HG02642 (cell line): ENCODE measurements around the gene MASP2.
"Not testable (repeated sequence)": the region's sequence is repeated elsewhere in the genome, so short reads cannot be mapped to it uniquely, and the experiment has no call there.

Experiments used
- ATAC-seq: cut with Tn5 transposase; IDR thresholded peaks from one replicate; pipeline ENCODE4 v1.9.1; 2021; ENCODE audit warnings: mild to moderate bottlenecking; ENCODE audit not compliant: unreplicated experiment, poor library complexity

The MASP2 gene

DNA sequence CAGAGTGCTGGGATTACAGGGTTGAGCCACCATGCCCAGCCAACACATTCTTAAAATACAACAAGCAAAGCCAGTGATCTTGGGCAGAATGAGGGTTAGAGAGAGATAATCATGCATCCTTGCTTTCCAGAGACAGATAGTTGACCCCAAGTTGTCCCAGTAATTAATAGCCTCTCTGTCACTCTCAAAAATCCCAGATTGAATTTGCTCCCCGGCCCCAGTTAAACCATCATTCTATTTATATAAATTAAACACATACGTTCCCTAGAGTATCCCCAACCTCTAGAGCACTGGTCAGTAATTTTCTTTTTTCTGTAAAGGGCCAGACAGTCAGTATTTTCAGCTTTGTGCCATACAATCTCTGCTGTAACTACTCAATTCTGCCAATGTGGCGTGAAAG is 50.9 kb downstream of the MASP2 start:
- no peak for ATAC-seq

DNA sequence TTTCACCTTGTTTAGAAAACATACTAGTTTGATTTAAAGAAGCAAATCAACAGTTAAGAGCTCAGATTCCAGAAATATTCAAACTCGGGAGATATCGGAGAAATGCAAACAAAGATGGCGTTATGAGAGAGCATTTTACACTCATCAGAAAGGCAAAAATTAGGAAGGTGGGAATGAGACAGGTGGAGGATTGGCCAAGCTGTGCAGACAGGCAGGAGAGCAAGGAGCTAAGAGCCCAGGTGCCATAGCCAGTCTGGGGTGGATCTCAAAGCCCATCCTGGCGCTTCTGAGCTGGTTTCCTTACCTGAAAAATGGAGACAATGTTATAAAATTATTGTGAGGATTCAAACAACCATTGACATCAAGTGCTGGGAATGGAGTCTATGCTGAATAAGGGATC is 54.2 kb downstream of the MASP2 start:
- no peak for ATAC-seq

DNA sequence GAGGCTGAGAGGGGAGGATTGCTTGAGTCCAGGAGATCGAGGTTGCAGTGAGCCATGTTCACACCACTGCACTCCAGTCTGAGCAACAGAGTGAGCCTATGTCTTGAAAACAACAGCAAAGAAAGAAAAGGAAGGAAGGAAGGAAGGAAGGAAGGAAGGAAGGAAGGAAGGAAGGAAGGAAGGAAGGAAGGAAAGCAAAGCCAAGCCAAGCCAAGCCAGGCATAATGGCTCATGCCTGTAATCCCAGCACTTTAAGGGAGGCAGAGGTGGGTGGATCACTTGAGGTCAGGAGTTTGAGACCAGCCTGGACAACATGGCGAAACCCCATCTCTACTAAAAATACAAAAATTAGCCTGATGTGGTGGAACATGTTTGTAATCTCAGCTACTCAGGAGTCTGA is 55.0 kb downstream of the MASP2 start:
- not testable (repeated sequence) for ATAC-seq

DNA sequence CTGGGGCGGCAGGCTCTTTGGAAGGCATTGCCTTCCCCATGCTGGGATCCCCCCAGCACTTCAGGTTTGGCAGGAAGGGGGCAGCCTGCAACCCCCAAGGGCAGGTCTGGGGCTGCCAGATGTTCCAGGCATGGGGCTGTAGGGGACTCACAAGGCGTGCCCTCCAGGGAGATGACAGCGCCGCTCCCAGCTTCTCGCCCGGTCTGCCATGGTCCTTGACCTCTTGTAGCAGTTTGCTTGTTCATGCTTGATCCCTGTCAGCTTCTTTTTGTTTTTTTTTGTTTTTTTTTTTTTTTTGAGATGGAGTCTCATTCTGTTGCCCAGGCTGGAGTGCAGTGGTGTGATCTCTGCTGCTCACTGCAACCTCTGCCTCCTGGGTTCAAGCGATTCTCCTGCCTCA is 56.2 kb downstream of the MASP2 start:
- ATAC-seq = no peak

DNA sequence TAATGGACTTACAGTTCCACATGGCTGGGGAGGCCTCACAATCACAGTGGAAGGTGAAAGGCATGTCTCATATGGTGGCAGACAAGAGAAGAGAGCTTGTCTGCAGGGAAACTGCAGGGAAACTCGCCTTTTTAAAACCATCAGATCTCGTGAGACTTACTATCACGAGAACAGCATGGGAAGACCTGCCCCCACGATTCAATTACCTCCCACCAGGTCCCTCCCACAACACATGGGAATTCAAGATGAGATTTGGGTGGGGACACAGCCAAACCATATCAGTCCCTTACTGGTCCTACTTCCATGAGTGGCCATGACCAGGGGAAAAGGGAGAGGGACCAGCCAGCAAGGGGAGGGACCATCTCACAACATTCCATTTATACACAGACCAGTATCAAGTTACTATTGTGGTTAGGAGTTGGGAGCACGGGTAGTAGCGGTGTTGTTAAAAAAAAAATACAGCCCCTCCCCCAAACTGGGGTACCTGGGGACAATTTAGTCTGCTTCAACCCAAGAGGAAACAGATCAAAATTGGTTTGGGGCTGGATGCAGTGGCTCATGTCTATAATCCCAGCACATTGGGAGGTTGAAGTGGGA is 57.0 kb downstream of the MASP2 start:
- ATAC-seq = not testable (repeated sequence)

DNA sequence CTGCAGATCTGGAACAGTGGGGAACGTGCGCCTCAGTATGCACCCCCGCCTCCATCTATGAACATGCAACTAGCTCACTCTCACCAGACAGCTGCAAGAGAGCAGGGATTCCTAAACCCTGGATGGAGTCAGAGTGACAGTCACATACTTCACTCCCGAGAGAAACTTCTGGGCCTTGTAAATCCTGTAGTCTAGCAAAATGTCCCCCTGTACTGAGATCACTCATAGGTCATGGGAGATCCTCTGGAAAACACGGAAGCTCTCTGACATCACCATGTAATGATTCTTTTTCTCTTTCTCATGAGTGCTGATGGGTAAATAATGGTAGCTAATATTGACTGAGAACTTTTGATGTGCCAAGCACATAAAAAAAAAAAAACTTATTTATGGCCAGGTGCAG is 57.9 kb downstream of the MASP2 start:
- ATAC-seq = no peak

DNA sequence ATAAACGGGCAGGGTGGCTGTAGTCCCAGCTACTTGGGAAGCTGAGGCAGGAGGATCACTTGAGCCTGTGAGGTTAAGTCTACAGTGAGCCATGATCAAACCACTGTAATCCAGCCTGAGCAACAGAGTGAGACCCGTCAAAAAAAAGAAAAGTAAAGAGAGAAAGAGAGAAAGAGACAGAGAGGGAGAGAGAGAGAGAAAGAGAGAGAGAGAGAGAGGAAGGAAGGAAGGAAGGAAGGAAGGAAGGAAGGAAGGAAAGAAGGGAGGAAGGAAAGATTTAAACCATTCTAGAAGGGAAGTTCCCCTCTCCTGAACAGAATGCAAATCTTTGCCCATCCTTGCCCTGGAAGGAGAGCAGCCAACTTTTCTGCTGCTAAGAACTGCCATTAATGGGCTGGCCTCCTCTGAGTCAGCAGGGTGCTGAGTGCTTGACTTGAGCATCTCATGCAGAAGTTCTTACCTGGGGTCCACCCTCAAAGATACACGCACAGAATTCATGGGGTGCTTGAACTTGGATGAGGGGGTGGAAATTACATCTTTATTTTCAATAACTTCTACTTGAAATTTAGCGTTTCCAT is 59.1 kb downstream of the MASP2 start:
- ATAC-seq = no peak

DNA sequence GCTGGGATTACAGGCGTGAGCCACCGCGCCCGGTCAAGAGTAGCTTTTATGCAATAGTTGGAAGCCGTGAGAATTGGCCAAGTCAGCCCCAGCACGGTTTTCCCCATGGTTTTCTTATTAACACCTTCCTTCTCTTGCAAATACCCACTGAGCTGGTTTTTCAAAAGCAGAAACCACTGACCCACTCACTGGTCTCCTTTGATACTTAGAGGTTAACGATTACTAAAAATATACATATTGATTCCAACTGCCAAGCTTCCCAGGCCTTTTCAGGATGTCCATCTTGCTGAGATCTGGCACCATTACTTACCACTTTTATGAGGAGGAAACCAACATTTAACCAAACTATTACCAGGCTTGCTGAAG is 60.5 kb downstream of the MASP2 start:
- ATAC-seq = no peak

DNA sequence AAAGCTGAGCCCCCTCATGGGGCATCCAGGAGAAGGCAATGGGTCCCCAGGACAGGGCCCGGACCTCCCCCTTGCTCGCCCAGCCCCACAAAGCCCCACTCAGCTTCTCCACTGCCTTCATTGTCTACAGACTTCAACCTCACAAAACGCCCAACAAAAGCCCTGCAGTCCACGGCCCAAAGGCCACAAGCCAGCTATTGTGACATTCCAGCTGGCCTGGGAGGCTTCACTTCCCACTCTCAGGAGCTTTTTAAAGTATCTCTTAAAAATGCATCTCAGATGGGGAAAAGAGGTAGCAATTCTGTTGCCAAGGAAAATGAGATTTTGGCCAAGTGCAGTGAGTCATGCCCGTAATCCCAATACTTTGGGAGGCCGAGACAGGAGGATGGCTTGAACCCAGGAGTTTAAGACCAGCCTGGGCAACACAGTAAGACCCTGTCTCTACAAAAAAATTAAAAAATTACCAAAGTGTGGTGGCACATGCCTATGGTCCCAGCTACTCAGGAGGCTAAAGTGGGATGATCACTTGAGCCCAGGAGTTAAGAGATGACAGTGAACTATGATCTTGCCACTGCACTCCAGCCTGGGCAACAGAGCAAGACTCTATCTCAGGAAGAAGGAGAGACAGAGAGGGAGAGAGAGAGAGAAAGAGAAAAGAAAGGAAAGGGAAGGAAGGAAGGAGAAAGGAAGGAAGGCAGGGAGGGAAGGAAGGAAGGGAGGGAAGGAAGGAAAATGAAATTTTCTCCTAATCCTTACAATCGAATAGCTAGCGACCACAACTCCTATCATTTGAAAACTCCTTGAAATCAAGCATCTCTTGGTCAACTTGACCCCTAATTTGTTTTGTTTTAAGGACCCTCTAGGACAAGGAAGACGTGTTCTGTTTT is 66.0 kb downstream of the MASP2 start:
- ATAC-seq = no peak

DNA sequence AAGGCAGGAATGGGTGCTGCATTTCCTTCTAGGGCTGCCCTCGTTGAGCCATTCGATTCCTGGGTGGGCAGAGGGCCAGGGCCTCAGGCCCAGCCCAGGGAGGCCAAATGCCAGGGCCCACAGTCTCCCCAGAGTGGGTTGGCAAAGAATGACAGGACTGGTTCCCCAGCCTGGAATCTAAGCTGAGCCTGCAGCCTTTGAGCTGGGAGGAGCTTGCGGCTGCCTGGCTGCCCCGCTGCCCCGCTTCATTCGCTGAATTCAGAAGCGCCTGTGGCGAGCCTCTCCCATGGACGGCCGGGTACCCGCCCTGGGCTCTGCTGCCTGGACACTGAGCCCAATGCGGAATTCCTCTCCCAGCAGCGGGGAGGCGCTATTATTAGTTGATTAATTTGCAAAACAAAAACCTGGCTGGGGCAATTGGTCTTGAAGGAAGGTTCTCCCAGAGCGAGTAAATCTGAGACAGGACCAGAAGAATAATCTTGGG is 66.9 kb downstream of the MASP2 start:
- ATAC-seq = no peak

DNA sequence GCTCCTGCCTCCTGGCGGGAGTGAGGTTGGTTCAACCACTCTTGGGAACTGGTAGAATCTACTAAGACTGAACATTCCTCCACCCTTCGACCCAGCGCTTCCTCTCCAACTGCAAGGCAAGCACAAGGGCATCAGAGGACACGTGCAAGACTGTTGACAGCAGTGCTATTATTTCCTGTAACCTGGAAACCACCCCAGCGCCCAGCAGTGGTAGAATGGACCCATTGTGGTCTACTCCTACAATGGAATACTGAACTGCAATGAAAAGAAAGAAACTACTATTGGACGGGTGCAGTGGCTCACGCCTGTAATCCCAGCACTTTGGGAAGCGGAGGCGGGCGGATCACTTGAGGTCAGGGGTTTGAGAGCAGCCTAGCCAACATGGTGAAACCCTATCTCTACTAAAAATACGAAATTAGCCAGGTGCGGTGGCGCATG is 67.5 kb downstream of the MASP2 start:
- no peak for ATAC-seq

DNA sequence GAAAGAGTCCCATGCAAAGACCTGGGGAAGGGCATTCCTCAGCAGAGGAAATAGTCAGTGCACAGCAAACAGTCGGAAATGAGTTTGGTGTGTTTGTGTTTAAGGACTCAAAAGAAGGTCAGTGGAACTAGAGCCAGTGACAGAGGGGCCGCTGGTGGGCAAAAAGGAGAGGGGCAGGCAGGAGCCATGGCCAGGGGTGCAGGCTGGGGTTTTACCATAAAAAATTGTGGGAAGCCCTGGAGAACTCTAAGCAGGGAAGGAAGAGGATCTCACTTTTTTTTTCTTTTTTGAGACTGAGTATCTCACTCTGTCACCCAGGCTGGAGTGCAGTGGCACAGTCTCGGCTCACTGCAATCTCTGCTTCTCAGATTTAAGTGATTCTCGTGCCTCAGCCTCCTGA is 68.3 kb downstream of the MASP2 start:
- no peak for ATAC-seq
